ENCODE data around the gene NUDT21.
"Not testable (repeated sequence)": the region's sequence is repeated elsewhere in the genome, so short reads cannot be mapped to it uniquely, and the experiment has no call there.

NUDT21 gene

DNA sequence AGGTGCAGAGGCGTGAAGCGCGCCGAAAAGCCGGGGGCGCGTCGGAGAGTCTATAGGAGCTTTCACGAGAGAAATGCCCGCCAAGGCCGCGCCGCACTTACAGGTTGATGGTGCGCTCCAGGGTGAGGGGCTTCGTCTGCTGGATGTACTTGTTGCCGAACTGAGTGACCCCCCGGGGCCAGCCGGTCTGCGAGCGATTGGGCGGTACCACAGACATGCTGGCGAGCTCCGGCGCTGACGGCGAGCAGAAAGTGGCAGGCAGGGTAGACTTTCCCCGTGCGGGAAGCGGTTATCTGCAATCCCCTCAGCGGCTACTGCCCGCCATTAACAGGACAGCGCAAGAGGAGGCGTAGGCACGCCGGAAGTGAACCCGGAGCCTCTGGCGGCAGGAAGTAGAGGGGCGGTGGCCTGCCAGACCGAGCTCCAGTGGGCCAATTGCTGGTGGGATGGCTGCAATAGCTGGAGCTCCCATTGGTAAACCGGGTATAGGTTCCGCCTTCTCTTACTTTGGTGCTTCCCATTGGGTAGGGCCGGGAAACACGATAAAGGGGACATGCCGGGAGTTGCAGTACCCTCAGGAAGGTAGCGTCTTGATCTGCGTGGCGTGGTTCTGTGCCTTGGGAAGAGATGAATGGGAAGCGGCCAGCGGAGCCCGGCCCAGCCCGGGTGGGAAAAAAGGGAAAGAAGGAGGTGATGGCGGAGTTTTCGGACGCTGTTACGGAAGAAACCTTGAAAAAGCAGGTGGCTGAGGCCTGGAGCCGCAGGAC is at the start of gene NUDT21, which contains the start of gene OGFOD1:
NUDT21 (minus strand) TSS at position 347 of the 767 bp plus-strand sequence; CDS start at position 217, 130 bp downstream.
OGFOD1 (plus strand) TSS at position 569 of the 767 bp plus-strand sequence; CDS start at position 628, 59 bp downstream.
- FAIRE-seq: peak; percentile 87

- FAIRE-seq: no peak
Observed at GRCh38 chr16:56493815-56494214, 42.7 kb upstream of the NUDT21 start.

DNA sequence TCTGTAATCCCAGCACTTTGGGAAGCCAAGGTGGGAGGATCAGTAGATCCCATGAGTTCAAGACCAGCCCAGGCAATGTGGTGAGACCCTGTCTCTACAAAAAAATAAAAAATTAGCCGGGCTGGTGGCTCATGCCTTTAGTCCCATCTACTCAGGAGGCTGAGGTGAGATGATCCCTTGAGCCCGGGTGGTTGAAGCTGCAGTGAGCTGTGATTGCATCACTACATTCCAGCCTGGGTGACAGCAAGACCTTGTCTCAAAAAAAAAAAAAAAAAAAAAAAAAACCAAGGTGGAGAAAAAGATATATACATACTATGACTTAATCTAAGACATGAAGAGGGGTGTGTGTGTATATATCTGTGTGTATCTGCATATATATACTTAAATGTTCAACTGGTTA is 42.0 kb upstream of the NUDT21 start:
- no peak for FAIRE-seq

- FAIRE-seq: no peak
Observed at GRCh38 chr16:56491657-56492261, 40.6 kb upstream of the NUDT21 start.

DNA sequence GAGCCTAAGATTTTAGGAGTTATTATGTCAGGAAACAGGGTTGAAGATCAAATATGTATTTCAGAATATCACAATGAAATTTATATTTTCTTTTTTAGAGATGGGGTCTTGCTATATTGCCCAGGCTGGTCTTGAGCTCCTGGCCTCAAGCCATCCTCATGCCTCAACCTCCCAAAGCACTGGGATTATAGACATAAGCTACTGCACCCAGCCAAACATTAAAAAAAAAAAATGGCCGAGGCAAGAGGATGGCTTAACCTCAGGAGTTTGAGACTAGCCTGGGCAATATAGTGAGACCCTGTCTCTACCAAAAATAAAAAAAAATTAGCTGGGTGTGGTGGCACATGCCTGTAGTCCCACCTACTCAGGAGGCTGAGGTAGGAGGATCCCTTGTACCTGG is 37.7 kb upstream of the NUDT21 start:
- not testable (repeated sequence) for FAIRE-seq

DNA sequence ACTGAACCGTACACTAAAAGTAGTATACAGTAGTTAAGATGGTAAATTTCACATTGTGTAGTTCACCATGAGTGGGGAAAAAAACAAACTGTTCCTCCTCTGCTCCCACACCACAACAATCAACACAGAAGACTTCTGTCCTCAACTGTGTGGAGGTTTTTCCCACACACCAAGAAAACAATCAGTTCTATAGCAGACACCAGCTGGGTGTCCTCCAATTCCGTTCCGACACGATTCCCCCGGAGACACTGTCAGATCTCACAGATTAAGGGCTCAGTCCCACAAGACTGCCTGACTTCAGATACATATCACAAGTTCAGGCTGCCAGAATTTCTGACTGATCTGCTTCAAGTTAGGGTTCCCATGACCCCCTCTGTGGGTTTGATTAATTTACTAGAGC is 36.9 kb upstream of the NUDT21 start:
- no peak for FAIRE-seq

- FAIRE-seq: no peak
Observed at GRCh38 chr16:56483394-56483793, 32.3 kb upstream of the NUDT21 start.

DNA sequence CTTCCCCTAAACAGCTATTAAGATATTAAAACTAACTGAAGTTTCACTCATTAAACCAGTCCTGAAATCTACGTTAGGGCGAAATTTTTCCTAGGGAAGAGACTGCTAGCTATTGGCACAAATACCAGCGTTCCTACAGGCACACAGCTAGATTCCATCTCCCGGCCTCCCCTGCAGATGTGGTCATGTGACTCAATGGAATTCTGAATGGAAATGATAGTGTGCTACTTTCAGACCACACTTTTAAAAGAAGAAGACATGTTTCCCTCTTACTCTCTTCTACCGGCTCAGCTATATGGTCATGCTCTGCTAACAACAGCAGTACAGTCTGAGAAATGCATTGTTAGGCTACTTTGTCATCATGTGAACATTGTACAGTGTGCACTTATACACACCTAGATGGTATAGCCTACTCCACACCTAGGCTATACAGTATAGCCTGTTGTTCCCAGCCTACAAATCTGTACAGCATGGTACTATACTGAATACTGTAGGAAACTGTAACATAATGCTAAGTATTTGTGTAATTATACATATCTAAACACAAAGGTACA is 31.6 kb upstream of the NUDT21 start:
- no peak for FAIRE-seq

GRCh38 chr16:56481468-56482122 is 30.5 kb upstream of the NUDT21 start:
- FAIRE-seq: no peak

GRCh38 chr16:56480776-56481467 is 29.8 kb upstream of the NUDT21 start:
- no peak for FAIRE-seq

DNA sequence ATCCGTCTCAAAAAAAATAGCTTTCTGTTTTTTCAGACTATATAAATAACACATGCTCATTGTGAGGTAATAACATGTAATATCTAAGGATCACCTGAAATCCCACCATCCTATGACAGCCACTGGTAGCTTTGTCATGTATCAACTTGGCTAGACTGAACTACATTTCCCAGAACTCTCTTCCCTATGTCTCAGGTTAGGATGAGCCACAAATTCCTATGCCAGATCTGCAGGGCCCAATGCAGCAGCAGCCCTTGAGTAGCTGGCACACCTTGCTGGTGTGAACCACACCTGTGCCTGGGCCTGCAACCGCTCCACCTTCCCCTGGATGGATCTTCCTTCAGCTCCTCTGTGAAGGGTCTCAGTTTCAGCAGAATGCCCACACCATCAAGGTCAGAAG is 28.3 kb upstream of the NUDT21 start:
- no peak for FAIRE-seq

DNA sequence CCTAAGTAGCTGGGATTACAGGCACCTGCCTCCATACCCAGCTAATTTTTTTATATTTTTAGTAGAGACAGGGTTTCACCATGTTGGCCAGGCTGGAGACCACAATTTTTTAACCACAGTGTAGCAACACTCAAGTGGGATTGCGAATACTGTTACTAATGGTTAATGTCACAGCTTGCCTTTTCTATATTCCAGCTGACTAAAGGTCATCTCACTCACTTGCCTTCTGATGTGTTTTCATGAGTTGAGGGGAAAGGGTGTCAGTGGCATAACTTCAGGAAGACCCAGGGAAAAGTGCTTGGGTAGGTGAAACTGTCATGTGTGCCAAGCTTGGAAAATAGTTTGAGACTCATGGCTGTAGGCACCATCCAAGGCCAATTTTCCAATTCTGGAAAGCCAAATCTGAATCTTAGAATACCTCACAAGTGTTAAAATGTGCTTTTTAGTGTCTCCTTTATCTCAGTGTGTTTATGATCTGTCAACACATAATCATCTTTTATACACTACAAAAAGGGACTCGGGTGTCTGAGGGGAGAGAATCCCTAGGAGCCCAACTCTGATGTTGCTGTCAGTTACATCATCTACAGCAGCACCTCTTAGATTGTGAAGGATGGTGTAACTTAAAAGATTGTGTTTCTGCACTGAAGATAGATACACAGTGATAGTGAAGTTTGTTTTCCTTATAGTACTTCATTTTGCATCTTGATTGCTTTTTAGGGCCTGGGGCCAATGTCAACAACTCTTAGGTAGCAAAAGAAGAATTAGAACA is 27.3 kb upstream of the NUDT21 start:
- FAIRE-seq: no peak

DNA sequence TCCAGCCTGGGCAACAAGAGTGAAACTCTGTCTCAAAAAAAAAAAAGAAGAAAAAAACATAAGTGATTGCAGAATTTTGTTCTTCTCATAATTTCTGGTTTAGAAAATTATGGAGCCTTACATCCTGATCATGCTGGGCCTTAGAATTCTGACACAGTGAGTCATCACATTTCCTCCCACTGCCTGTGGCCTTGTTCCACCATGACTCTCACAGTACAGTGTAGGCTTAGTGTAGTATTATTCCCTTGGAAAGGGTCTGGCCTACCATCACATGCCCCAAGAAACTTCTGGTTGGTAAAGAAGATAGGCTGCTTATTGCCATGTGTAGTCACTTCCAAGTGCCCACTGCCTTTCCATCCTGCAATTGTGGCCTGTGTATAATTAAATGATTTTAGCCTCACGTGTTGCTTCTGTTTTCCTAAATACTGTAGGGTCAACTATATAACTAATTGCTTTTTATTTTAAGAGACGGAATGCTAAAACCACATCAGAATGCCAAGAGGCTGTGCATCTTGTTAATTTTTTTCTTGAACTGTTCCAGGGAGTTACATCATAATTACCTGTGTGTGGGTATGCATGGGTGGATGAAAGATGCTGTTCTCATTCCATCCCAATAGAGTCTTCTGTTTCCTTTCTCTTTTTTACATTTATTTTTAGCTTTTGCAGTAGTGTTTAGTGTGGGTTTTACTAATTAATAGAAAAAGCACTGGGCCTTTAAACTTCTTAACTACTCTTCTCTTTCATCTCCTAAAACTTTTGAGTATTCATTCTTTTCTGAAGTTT is 26.2 kb upstream of the NUDT21 start:
- FAIRE-seq: no peak

GRCh38 chr16:56475201-56475600 is 24.1 kb upstream of the NUDT21 start:
- no peak for FAIRE-seq

GRCh38 chr16:56470666-56471065 is 19.5 kb upstream of the NUDT21 start:
- no peak for FAIRE-seq

- no peak for FAIRE-seq
Observed at GRCh38 chr16:56470232-56470631, 19.1 kb upstream of the NUDT21 start.

- no peak for FAIRE-seq
Observed at GRCh38 chr16:56469748-56470147, 18.6 kb upstream of the NUDT21 start.

GRCh38 chr16:56468800-56469199 is 17.7 kb upstream of the NUDT21 start:
- no peak for FAIRE-seq

DNA sequence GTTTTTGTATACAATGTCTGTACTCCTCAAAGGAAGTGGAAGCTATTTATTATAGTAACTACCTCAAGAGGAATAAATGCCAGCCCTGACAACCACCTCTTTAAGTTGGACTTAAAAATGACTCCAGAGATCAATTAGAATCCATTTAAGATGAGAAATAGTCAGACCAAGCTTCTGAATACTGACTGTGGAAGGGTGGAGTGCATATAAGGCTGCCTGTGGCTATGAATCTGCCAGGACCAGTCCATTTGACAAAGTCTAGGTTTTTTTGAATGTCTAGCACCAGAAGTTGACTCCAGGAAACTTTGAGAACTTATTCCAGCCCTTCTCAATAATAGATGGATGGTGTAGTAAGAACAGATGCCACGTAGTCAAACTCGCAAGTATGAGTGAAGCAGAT is 15.2 kb upstream of the NUDT21 start:
- FAIRE-seq: no peak

DNA sequence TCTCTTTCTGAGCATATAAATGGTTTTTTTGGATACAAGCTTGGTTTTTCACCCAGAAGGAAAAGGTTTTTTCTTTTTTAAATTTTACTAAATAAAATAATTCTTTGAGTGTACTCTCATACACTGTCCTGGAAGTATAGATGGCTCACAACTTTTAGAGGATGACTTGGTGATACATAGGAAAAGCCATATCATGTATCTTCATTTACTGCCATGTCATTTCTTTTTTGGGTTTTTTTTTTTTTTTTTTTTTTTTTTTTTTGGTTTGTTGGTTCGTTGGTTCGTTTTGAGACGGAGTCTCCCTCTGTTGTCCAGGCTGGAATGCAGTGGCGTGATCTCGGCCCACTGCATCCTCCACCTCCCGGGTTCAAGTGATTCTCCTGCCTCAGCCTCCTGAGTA is 12.0 kb upstream of the NUDT21 start:
- FAIRE-seq: no peak
